GM12878 (cell line): ENCODE results near the gene SLC22A3. TPM values are rescaled to one million over a fixed set of nuclear protein-coding genes. Genes with fewer than 3 reads are reported as not detected.

Experiments used
- ATAC-seq: fragments of 200-7000 bp; cut with Tn5 transposase; 3 replicates; pipeline ENCODE4 v1.9.1; 2020; ENCODE audit warnings: mild to moderate bottlenecking, moderate library complexity
- BruUV-seq: library from RNA; stranded (reverse); fragments of 400-500 nt; replicated peaks from 2 replicates; lab custom pipeline; 2021; lab: Mats Ljungman, UMichigan
- CTCF ChIA-PET: fragments of 300-600 bp; sonication (Branson Sonifier 250); formaldehyde crosslinking; extraction: SDS; loops from one replicate; lab custom pipeline; 2021; ENCODE audit warnings: inconsistent platforms; lab: Yijun Ruan, JAX
- POLR2A ChIA-PET: fragments of 350-600 bp; formaldehyde crosslinking; extraction: SDS; loops from one replicate; lab custom pipeline; 2021; ENCODE audit warnings: inconsistent platforms; lab: Charles Lee
- RAD21 ChIA-PET: fragments of 300-600 bp; sonication (Branson Sonifier 250); formaldehyde crosslinking; loops from one replicate; lab custom pipeline; 2023; ENCODE audit warnings: antibody characterized with exemption; ENCODE audit not compliant: unreplicated experiment; lab: Charles Lee
- SMC1A ChIA-PET: fragments of 300-600 bp; sonication (Branson Sonifier 250); formaldehyde crosslinking; loops from one replicate; lab custom pipeline; 2023; ENCODE audit not compliant: unreplicated experiment, uncharacterized antibody; lab: Charles Lee
- DNase-seq: peaks from one replicate; pipeline ENCODE4 v3.0.0-alpha.2; 2011; ENCODE audit warnings: low read depth, low spot score
- FAIRE-seq: peaks from 3 replicates; lab custom pipeline; 2011; peaks lifted over from hg19 to GRCh38; lab: Jason Lieb, UNC
- H2AFZ ChIP-seq: 2 replicates; pipeline ENCODE4 v1.6.0; 2011; ENCODE audit warnings: low read depth, low read length, control low read depth; ENCODE audit not compliant: control insufficient read depth
- H3K27ac ChIP-seq: 2 replicates; pipeline ENCODE4 v1.5.1; 2011; ENCODE audit warnings: control low read depth; ENCODE audit not compliant: control insufficient read depth, insufficient read depth
- H3K27me3 ChIP-seq, 2 experiments: replicated peaks in 1 of 2; 2 replicates each; pipeline versions ENCODE4 v1.6.0 to v1.6.1; 2011; ENCODE audit warnings: low read length in 1 of 2; ENCODE audit not compliant: control insufficient read depth in 2 of 2, insufficient read depth in 2 of 2
- H3K36me3 ChIP-seq, 2 experiments: 2 replicates each; pipeline ENCODE4 v1.5.1; 2011; ENCODE audit warnings: low read length in 1 of 2; ENCODE audit not compliant: control insufficient read depth in 2 of 2, insufficient read depth in 2 of 2
- H3K4me1 ChIP-seq: 2 replicates; pipeline ENCODE4 v1.6.1; 2011; ENCODE audit warnings: mild to moderate bottlenecking, low read length, moderate library complexity, mixed read lengths; ENCODE audit not compliant: control insufficient read depth, insufficient read depth
- H3K4me2 ChIP-seq: 2 replicates; pipeline ENCODE4 v1.6.0; 2011; ENCODE audit warnings: control low read depth; ENCODE audit not compliant: control insufficient read depth, insufficient read depth
- H3K4me3 ChIP-seq: fragments of 200-600 bp; sonication (generic); 2 replicates; pipeline ENCODE4 v1.5.1; 2016
- H3K79me2 ChIP-seq: 2 replicates; pipeline ENCODE4 v1.6.0; 2011; ENCODE audit warnings: low read length; ENCODE audit not compliant: control insufficient read depth, insufficient read depth
- H3K9ac ChIP-seq: 2 replicates; pipeline ENCODE4 v1.8.0; 2011; ENCODE audit warnings: low read length, control low read depth, mixed read lengths; ENCODE audit not compliant: control insufficient read depth, insufficient read depth
- H3K9me3 ChIP-seq: replicated peaks from 3 replicates; pipeline ENCODE4 v1.5.1; 2011; ENCODE audit warnings: mild to moderate bottlenecking, low read length; ENCODE audit not compliant: control insufficient read depth, insufficient read depth
- H4K20me1 ChIP-seq: 2 replicates; pipeline ENCODE4 v1.6.0; 2011; ENCODE audit not compliant: control insufficient read depth, insufficient read depth
- CHD1 ChIP-seq: IDR thresholded peaks from 2 replicates; pipeline ENCODE4 v1.6.1; 2012; ENCODE audit warnings: low read depth, low read length, improper control_type of control experiment
- CHD4 ChIP-seq: fragments of 200-600 bp; sonication (generic); IDR thresholded peaks from 2 replicates; pipeline ENCODE4 v1.6.1; 2016; ENCODE audit warnings: mild to moderate bottlenecking
- CREB1 ChIP-seq: IDR thresholded peaks from 2 replicates; pipeline ENCODE4 v1.6.1; 2012; ENCODE audit warnings: low read depth, mild to moderate bottlenecking, inconsistent platforms
- EGR1 ChIP-seq, 2 experiments: IDR thresholded peaks; 1 replicate in 1 of 2; 2 replicates in 1 of 2; pipeline ENCODE4 v1.6.1; 2011 to 2012; ENCODE audit warnings: low read depth in 2 of 2, low read length in 2 of 2, borderline replicate concordance in 1 of 2, mild to moderate bottlenecking in 1 of 2, moderate library complexity in 1 of 2
- FOS ChIP-seq: IDR thresholded peaks from 3 replicates; pipeline ENCODE4 v1.6.1; 2011; ENCODE audit warnings: borderline replicate concordance; ENCODE audit not compliant: insufficient read length; ENCODE audit errors: extremely low read depth
- JUNB ChIP-seq: IDR thresholded peaks from 2 replicates; pipeline ENCODE4 v1.6.1; 2016; ENCODE audit warnings: antibody characterized with exemption, mild to moderate bottlenecking
- JUND ChIP-seq: IDR thresholded peaks from 2 replicates; pipeline ENCODE4 v1.6.1; 2012; ENCODE audit warnings: low read depth, mild to moderate bottlenecking, low read length, improper control_type of control experiment, moderate library complexity
- KDM1A ChIP-seq: fragments of 200-600 bp; sonication (generic); IDR thresholded peaks from 2 replicates; pipeline ENCODE4 v1.6.1; 2016; ENCODE audit warnings: borderline replicate concordance
- MTA3 ChIP-seq: IDR thresholded peaks from 2 replicates; pipeline ENCODE4 v1.6.1; 2012; ENCODE audit warnings: low read length, inconsistent platforms, borderline replicate concordance
- NBN ChIP-seq: fragments of 450-650 bp; IDR thresholded peaks from 2 replicates; pipeline ENCODE4 v1.6.1; 2016
- SP1 ChIP-seq: IDR thresholded peaks from one replicate; pipeline ENCODE4 v1.6.1; 2011; ENCODE audit warnings: low read depth, low read length
- SREBF2 ChIP-seq: IDR thresholded peaks from 2 replicates; pipeline ENCODE4 v1.6.1; 2012; ENCODE audit warnings: mild to moderate bottlenecking, low read length
- ZBED1 ChIP-seq: IDR thresholded peaks from 2 replicates; pipeline ENCODE4 v1.6.1; 2016; ENCODE audit warnings: borderline replicate concordance
- ZSCAN29 ChIP-seq: fragments of 450-650 bp; IDR thresholded peaks from 2 replicates; pipeline ENCODE4 v1.6.1; 2017; ENCODE audit warnings: mild to moderate bottlenecking, moderate library complexity
- WGBS: methylation state at CpG from one replicate; pipeline ENCODE4 v1.1.6; 2016; ENCODE audit warnings: low lambda C conversion rate; ENCODE audit not compliant: insufficient replicate concordance, insufficient coverage; ENCODE audit errors: missing lambda C conversion rate; 5-methylcytosine and 5-hydroxymethylcytosine counted together
- in situ Hi-C: fragments of 300-500 bp; cut with MboI; formaldehyde crosslinking; loops from 9 replicates; pipeline ENCODE4 v1.14.3; 2018; ENCODE audit warnings: mixed read lengths
- intact Hi-C: fragments of 100-400 bp; cut with micrococcal nuclease; formaldehyde crosslinking; loops from one replicate; pipeline ENCODE4 v1.14.2; 2022; ENCODE audit not compliant: unreplicated experiment
- polyA plus RNA-seq, 11 experiments: library from polyadenylated mRNA; depleted of rRNA in 4 of 11; unstranded in 6 of 11; stranded (reverse) in 5 of 11; fragments of >200 nt; fragmentation: Nextera tagmentation in 4 of 11; fragmentation: Illumina TruSeq in 1 of 11; extraction: Ambion mirVana in 4 of 11; extraction: Trizol in 1 of 11; gene quantifications; 1 replicate in 1 of 11; 2 replicates in 10 of 11; pipeline versions ENCODE4 v1.2.1 to v1.2.3, GENCODE V29; 2011 to 2016; ENCODE audit warnings: inconsistent platforms in 2 of 11, missing spikeins in 2 of 11, low read depth in 1 of 11
- total RNA-seq, 4 experiments: library from RNA; depleted of rRNA in 3 of 4; stranded (reverse); fragments of >200 nt in 3 of 4; fragmentation: Illumina TruSeq in 1 of 4; extraction: Trizol in 1 of 4; gene quantifications; 2 replicates each; pipeline versions ENCODE4 v1.2.1 to v1.2.3, GENCODE V29; 2013 to 2021
- TF ChIP-seq, protein P1 (sequence below): IDR thresholded peaks from 2 replicates; pipeline ENCODE4 v1.6.1; 2011; ENCODE audit warnings: low read depth, low read length, improper control_type of control experiment, borderline replicate concordance
- TF ChIP-seq, protein P2 (sequence below): IDR thresholded peaks from 2 replicates; pipeline ENCODE4 v1.6.1; 2012; ENCODE audit warnings: low read depth, low read length, improper control_type of control experiment

SLC22A3 gene
- total and polyA plus RNA-seq, 10 of the 15 experiments (the other 5 are each of a cell fraction or from before 2014, with no cell fraction given) = 0.07 to 0.15 TPM; not detected in 8

DNA sequence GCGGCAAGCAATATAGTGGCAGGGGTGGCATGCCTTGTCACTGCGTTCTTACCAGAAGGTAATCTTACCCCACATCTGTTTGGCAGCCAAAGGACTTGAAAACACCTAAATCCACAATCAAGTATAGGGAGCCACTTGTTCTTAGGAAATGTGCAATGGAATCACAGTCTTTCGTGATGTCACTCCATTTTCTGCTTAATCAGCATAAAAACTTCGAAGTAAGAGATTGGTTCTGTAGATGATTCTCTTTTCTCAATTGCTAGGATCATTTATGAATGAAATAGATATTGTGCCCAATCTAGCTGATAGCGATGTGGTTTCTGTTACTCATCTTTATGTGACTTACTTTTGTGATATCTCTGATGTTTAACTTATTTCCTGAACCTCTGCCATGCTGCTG, 89.0 kb downstream of the SLC22A3 start:
- FAIRE-seq (no peak), ATAC-seq (no peak), DNase-seq (no peak)
- ChIA-PET CTCF (no interaction called here), POLR2A (no interaction called here), SMC1A (no interaction called here), RAD21 (no interaction called here)
- H3K4me2 ChIP-seq = no peak overlapping the region
- no peak overlapping the region for H3K9ac ChIP-seq
- no peaks in the 10 kb centered on the region; a peak in 1 of 4 replicates for H3K27me3 ChIP-seq
- no peak overlapping the region for H3K27ac ChIP-seq
- H3K4me1 ChIP-seq = no peaks in the 10 kb centered on the region
- in situ Hi-C loops = no loop called here
- H3K36me3 ChIP-seq = no peaks in the 10 kb centered on the region
- intact Hi-C loops = no loop called here
- WGBS = 36% methylated on average over 5 of the region's 5 CpGs
- H3K79me2 ChIP-seq = no peaks in the 10 kb centered on the region
- H4K20me1 ChIP-seq = no peaks in the 10 kb centered on the region; the same call in 1 of the 2 replicates
- no peak overlapping the region for H2AFZ ChIP-seq
- no peak overlapping the region for H3K4me3 ChIP-seq
- H3K9me3 ChIP-seq = no peaks in the 10 kb centered on the region; the same call in 2 of the 3 replicates
- BruUV-seq = no TSS peak
- TF ChIP-seq CHD1 = no peak
- no peak for TF ChIP-seq SP1
- no peak for TF ChIP-seq KDM1A
- TF ChIP-seq CREB1 = no peak
- TF ChIP-seq ZBED1 = no peak
- TF ChIP-seq JUND = no peak

DNA sequence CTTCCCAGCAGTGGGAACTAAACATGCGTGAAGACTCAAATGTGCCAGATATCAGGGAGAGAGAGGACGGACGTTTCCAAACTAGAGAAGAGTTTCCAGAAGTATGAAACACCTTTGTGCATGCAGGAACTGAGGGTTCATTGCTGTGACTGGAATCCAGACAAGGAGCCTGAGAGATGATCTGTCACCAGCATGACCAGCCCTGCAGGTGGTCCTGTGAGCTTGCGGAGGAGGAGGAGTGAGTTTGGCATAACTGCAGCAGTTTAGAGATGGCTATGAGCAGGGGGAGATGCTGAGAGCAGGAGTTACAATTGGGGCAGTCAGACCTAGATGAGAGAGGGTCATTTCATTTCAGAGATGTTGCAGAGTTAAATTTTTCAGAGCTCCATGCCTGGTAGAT, 89.6 kb downstream of the SLC22A3 start:
- no TSS peak for BruUV-seq
- no peaks in the 10 kb centered on the region; the same call in 2 of the 3 replicates for H3K9me3 ChIP-seq
- H3K4me1 ChIP-seq = no peaks in the 10 kb centered on the region
- RAD21 ChIA-PET = no interaction called here
- FAIRE-seq (no peak), DNase-seq (no peak), ATAC-seq (no peak)
- H2AFZ ChIP-seq = no peak overlapping the region
- no peaks in the 10 kb centered on the region; the same call in 1 of the 2 replicates for H4K20me1 ChIP-seq
- WGBS = 35% methylated on average over 4 of the region's 4 CpGs
- CTCF ChIA-PET = no interaction called here
- no peaks in the 10 kb centered on the region; a peak in 1 of 4 replicates for H3K27me3 ChIP-seq
- no peak overlapping the region for H3K9ac ChIP-seq
- TF ChIP-seq ZSCAN29 (no peak), EGR1 (IDR thresholded peaks at IDR 0.05; ENCODE audit: borderline replicate concordance in 1 of 2, low read depth in 2 of 2, low read length in 2 of 2) (no peak), CHD4 (no peak), FOS (no peak), JUNB (no peak), CHD1 (no peak), NBN (no peak), SREBF2 (no peak), KDM1A (no peak), MTA3 (no peak)
- TF ChIP-seq, protein P1, sequence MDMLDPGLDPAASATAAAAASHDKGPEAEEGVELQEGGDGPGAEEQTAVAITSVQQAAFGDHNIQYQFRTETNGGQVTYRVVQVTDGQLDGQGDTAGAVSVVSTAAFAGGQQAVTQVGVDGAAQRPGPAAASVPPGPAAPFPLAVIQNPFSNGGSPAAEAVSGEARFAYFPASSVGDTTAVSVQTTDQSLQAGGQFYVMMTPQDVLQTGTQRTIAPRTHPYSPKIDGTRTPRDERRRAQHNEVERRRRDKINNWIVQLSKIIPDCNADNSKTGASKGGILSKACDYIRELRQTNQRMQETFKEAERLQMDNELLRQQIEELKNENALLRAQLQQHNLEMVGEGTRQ = no peak
- TF ChIP-seq, protein P2, sequence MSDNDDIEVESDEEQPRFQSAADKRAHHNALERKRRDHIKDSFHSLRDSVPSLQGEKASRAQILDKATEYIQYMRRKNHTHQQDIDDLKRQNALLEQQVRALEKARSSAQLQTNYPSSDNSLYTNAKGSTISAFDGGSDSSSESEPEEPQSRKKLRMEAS = no peak
- intact Hi-C loops = no loop called here
- no peak overlapping the region for H3K4me3 ChIP-seq
- SMC1A ChIA-PET = no interaction called here
- H3K27ac ChIP-seq = no peak overlapping the region
- no peaks in the 10 kb centered on the region for H3K79me2 ChIP-seq
- no peak overlapping the region for H3K4me2 ChIP-seq
- H3K36me3 ChIP-seq = no peaks in the 10 kb centered on the region
- in situ Hi-C loops = no loop called here
- POLR2A ChIA-PET = no interaction called here
